Activated CD4-positive, alpha-beta T cell treated with anti-CD3 and anti-CD28 coated beads, Interleukin-2, amount 50 U/mL, for 48 hours (primary cell): ENCODE data around the gene DISC1.
A peak's percentile ranks its signal among the peaks of the same experiment; 100 is the strongest.
"Not testable (repeated sequence)": the region's sequence is repeated elsewhere in the genome, so short reads cannot be mapped to it uniquely, and the experiment has no call there.

ENCODE experiments used
- DNase-seq, 2 experiments: peaks; one replicate each; pipeline ENCODE4 v3.0.0-alpha.2; 2020

Gene DISC1

DNA sequence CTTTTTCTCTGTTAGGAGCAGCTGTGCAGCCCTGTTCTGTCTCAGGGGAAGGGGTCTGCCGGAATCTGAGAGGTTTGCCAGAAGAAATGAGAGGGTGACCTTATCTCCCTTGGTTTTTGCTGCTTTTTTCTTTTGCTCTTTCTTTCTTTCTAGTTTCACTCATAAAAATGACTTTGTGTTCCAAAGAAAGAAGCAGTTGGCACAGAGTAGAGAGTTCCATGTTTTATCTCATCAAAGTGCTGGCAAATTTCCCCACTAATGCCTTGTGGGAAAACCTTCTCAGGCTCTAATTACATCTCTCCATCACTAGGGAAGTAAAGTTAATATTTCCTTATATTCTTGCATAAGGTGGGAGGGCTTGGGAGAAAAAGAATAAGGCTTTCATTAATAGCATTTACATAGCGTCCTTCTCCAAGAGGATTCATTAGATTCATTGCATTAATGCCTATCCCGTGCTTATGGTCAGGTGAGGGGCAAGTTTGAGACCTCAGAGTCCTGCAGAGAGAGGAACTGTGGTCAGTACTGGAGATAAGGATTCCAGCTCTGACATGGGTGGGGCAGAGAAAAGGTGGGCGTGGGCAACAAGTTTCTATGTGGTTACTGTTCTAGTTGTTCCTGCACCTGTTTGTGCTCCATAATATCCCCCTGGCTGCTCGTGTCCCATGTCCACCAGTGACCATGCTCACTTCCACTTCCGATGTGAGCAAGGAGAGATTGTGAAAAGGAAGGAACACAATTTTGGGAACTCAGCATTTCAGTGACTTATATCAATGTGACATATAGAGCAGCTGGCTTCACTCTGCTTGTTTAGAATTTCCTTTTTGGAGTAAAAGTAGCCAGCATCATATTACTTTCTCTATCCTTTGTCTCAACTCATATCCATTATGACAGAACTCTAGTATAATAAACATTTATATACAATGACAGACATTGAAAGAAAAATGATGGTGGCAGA lies 79.5 kb downstream of the DISC1 start:
- DNase-seq: no peak

DNA sequence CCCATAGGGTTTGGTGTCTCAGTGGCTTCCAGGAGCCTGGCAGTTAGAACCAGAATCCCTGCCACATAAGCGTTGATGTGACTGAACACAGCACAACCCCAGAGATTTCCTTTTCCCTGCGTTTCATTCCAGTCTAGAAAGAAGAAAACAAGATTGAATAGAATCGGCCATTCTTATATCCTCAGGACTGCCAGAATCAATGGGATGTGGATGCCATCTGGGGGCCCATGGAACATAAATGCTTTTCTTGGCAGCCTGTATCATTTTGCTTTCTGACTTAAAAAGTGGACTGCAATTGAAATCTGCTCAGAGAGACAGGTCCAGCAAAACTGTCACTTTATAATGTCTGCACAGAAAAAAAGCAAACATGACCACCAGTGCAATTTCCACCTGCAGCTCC lies 80.3 kb downstream of the DISC1 start:
- no peak for DNase-seq

DNA sequence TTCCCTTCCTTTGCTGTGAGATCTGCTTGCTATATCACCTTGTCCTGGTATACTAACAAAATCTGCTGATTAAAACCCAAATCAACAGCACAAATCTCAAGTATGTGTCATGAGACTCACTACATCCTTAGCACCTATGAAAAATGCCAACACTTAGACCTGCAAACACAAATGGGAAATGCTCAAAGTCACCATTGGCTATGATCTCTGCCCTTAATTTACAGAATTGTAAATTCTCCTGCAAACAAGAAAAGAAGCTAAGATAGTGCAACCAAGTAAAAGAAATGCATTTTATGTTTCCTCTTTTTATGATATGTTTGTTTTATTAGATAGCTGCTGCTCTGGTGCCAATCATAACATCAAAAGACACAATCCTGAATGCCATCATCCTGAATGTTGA lies 80.8 kb downstream of the DISC1 start:
- no peak for DNase-seq

DNA sequence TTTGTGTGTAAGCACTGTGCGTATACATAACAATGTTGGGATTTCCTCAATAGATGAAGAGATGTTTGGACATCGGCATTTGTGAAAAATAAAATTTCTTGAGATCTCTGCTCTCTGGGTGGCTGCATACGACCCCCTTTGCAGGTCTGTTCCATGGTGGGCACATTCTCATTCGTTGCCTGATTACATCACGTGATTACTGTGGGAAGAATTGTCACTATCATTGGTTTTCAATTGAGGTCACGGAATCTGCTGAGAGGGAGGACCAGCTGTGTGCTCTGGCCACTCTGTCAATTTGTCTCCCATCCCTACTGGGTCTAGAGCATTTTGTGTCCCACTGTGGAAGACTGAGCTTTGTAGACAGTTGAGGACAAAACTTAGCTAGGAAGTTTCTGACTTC lies 81.8 kb downstream of the DISC1 start:
- DNase-seq: no peak

DNA sequence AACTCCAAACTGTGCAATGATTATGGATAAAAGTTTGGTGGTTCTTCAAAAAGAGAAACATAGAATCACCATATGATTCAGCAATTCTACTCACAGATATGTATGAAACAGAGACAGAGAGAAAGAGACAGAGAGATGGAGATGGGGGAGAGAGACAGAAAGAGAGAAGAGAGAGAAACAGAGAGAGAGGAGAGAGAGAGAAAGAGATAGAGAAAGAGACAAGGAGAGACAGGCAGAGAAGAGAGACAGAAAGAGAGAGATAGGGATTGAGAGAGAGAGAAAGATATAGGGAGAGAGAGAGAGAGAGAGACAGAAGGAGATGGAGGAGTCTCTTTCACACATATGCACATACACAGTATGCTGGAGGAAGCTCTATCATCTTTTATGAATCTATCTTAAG lies 87.8 kb downstream of the DISC1 start:
- no peak for DNase-seq

DNA sequence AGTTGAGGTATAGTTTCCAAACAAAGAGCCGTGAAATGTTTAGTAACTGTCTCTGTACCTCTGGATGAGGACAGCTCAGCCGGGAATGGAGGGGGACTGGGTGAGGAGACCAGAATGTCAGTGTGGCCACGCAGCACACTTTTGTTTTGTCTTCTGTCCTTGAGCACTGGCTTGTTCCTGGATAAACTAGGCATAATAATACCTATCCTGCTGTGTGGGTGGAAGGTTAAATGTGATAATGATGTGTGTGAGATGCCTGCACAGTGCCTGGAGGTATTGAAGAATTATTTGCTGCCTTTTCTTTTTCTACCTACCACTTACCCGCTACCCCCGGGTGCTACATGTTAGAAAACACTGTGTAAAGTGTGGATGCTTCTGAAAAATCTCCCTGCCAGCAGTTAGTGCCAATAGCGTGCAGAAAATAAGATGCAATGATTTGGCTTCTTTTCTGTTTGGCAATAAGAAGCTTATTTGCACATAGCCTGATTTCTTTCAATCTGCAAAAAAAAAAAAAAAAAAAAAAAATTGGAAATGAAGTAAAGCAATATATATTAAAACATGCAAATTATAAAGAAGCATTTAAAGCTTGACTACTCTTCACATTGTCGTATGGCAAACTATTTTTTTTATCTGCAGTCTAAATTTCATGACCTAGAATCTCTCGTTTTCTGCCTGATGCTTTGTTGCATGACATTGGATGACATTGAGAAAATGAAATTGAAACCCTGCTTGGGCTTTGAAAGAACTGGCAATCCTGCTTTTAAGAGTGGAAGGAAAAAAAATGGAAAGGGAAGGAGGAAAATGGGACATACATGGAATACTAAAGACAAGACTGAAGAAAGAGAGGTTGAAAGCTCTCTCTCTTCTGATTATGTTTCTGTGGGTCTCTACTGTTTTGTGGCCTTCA lies 89.5 kb downstream of the DISC1 start:
- no peak for DNase-seq

DNA sequence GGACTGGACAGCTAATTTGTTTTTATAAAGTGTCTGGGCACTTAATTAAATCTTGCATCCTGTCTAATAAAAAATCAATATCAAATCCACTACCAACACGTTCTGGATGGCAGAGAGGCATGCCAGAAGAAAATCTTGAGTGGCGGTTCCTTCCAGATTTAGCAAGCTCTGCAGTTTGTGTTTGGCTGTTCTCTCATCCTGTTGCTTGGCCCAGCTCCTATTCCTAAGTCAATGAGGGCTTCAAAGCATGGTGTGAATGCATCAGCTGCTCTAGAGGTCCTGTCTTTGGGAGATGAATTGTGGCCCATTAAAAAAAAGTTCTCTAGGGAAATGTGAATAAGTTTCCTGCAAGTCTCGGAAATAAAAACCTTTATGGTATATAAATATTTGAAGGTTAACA lies 90.3 kb downstream of the DISC1 start:
- no peak for DNase-seq

DNA sequence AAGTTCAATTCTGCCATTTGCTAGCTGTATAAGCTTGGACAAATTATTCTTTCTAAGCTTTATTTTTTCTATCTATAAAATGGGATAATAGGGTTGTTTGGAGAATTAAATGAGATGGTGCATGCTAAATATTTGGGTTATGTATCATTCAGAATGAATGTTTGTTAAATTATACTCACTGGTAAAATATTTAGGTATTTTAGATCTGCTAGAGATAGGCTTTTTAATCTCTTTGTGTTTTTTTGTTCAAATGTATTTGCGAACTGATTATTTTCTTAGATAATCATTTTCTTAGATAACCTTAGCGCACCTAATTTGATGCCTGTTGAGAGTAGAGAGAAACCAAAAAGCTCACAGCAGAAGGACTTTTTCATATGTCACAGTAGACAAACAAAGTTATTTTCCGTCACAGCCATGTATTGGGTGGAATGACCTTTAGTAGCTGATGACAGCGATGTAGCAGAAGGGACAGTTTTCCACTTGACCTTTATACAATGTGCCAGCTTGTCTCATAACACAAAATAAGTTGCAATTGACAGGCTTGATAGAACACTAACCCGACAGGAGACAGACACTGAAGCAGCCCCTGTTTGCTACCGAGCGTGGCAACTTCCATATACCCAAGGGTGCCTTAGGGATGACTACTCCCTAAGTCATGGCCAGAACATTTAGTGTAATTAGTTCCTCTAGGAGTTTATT lies 93.0 kb downstream of the DISC1 start:
- no peak for DNase-seq

DNA sequence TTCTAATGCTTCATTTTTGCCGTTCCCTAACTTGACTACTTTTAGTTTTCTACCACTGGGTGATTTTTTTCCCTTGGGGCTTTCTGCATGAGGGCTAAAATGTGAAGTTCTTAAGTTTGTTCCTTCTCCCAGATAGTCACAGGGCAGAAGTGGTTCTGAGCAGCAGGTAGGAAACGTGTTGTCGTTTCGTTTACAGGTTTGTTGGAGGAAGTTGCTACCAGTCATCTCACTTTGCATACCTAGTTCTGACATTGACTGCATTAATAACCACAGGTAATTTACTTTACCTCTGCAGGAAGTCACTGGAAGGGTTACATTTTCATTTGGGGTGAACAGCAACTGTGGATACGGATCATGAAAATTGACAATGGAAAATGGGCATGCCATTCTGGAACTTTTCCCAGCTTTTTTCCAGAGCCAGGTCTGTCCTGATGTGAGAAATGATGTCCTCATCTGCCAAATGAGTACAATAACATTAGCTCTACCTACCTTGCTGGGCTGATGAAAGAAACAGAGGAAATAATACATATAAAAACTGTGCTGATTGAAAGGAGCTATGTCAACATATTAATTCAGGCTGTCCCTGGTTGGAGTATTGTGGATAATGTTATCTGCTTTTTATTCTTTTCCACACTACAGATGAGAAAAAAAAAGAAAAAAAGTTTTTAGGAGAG lies 94.2 kb downstream of the DISC1 start:
- no peak for DNase-seq

DNA sequence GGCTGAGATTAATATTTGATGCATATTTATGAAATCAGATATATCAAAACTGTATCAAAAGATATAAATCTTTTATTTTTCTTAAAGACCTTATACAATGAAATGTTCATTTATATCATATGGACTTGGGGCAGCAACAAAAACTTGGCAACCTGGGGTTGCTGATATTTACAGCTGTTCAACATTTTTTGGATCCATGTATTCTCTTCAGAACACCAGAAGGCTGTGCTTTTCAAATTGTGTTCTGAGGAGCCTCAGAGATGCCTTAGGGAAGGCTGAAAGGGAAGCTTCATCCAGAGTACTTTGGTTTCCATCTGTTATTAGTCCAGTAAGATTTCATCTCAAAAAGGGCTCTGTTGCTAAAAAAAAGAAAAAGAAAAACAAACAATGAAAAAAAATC lies 94.8 kb downstream of the DISC1 start:
- DNase-seq: no peak

DNA sequence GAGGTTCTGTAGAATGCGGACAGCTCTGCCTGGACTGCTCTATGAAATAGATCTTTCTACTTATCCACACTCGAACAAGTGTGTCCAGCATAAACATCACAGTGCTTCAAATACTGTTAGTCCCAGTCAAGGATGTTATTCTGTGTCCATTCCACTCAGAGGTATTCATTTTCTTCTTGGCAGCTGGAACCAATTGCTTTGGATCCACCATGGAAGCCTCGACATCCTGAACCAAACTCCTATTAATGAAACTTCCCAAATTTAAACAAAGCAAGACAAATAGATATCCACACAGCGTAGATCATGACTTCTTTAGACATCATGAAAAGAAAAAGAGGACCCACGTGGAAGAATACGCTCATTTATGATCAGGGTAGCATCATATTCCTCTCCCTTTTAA lies 95.8 kb downstream of the DISC1 start:
- DNase-seq: no peak

DNA sequence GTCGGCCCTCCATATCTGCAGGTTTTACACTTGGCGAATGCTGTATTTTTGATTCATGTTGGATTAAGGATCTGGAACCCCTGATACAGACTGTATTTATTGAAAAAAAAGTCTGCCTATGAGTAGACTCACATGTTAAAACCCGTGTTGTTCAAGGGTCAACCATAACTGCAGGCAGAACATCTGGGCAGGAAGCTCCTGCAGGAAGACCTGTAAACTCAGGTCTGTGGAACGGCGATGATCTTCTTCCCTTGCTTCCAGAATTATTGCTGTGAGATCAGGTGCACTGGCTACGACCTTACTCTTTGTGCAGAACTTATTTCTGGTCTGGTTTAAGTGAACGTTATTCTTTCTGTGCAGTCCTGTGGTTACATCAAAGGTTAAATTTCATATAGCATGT lies 96.6 kb downstream of the DISC1 start:
- DNase-seq: no peak

DNA sequence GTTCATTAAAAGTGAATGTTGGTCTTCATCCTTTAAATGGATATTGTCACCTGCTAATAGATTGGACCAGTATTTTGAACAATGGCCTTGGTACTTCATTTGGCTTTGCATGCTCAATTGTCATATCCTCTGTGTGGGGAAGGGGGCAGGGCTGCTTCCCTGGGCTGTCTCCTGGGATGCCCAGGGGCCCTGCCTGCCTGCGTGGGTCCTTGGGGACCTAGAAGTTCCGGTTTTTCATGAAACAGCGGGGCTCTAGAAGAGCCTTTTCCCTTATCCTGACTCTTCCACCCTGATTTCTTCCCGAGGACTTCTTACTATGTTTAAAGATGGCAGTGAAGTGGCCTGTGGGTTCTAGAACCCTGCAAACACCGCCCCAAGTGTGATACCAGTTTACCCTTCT lies 97.5 kb downstream of the DISC1 start:
- no peak for DNase-seq

DNA sequence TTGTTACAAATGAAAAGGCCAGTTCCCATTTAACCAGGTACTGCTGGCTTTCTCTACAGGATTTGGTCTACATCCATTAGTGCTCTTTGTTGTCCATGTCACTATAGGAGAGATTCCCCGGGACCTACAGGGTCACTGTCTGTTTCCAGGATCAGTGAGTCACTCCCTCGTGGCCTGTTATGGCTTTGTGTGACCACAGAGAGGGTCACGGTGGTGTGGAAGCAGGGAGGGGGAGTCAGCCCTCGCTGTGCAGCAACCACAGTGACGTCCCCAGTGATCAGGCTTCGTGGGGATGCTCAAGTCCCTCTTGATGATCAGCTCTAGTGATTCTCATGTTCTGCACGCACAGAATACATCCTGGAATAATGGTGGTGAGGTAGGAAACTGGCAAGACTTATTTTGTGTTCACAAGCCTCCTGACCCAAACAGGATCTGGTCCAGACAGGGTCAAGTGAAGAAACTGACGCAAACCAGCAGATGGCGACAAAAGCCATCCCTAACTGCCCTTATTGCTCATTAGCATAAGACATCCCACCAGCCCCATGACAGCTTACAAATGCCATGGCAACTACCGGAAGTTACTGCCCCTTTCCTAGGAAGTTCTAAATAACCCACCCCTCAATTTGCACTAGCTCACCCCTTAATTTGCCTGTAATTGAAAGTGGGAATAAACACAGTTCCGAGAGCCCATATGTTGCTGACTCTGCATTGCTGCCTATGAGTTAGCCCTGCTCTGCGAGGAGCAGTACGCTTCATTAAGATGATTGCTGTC lies 98.5 kb downstream of the DISC1 start:
- DNase-seq: peak; percentile 8 to 34

DNA sequence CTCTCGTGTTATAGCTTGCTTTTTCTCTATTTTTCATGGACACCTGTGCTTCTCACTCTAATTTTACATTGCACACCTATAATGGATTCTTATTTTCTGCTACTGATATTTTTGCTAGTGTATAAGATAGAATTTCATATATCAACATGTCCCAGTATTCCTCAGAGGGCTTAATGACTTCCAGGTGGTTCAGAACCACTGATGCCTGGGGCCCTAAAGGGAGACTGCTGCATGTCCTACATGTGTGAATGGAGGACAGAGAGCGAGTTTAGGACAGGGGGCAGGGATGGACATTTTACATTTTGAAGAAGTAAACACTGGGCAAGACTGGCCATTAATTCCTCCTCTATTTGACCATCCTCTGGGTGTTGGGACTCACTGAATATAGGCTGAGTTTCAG lies 100.6 kb downstream of the DISC1 start:
- DNase-seq: no peak

DNA sequence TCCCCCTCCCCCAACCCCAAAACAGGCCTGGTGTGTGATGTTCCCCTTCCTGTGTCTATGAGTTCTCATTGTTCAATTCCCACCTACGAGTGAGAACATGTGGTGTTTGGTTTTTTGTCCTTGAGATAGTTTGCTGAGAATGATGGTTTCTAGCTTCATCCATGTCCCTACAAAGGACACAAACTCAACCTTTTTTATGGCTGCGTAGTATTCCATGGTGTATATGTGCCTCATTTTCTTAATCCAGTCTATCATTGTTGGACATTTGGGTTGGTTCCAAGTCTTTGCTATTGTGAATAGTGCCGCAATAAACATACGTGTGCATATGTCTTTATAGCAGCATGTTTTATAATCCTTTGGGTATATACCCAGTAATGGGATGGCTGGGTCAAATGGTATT lies 102.4 kb downstream of the DISC1 start:
- not testable (repeated sequence) for DNase-seq

DNA sequence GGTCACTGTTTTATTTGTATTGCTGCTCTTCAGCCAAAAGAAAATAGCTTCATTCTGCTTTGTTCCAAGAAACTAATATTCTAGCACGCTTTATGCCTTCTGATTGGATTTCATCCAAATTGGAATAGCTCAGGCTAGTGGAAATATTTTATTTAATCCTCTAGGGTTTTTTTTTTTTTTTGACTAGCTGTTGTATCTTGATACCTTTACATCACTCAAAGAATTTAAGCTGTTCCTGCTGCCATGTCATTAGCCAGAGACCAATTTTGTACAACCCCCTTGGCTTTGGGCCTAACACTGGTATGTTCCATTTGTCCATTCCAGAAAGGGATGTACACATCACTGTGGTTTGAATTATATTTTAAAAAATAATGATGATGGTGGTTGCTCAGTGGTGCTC lies 103.0 kb downstream of the DISC1 start:
- no peak for DNase-seq

DNA sequence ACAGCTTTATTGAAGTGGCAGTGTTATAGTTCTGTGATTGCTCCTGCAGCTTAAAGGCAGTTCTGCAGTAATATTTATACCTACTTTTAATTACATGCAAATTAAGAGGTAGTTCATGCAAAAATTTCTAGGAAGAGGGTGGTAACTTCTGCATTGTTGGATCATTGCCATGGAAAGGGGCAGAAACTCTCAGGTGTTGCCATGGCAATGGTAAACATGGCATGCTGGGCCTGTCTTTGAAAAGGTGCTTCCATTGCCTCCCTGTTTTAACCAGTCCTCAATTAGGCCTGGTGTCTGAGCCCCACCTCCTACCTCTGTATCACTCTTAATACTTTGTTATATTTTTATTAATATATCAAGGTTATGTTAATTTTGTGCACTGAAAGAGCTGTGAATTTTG lies 104.7 kb downstream of the DISC1 start:
- no peak for DNase-seq

DNA sequence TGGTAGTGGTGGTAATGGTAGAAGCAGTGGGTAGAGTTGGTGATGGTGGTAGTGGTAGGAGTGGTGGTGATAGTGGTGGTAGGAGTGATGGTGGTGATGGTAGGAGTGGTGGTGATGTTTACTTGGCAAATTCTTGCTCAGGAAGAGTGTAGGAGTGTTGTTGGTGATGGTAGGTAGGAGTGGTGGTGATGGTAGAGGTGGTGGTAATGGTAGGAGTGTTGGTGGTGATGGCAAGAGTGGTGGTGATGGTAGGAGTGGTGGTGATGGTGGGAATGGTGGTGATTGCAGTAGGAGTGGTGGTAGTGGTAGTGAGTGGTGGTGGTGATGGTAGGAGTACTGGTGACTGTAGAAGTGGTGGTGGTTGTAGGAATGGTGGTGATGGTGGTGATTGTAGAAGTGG lies 106.5 kb downstream of the DISC1 start:
- no peak for DNase-seq

DNA sequence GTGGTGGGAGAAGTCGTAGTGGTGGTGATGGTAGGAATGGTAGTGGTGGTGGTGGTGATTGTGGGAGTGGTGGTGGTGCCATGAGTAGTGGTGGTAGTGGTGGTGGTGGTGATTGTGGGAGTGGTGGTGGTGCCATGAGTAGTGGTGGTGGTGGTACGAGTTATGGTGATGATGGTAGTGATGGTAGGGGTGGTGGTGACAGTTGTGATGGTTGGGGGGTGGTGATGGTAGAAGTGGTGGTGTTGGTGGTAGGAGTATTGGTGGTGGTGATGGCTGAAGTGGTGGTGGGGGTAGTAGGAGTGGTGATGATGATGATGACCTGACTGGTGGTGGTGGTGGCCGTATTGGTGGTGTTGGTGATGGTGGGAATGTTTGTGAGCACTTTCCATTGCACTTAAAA lies 107.1 kb downstream of the DISC1 start:
- DNase-seq: no peak

DNA sequence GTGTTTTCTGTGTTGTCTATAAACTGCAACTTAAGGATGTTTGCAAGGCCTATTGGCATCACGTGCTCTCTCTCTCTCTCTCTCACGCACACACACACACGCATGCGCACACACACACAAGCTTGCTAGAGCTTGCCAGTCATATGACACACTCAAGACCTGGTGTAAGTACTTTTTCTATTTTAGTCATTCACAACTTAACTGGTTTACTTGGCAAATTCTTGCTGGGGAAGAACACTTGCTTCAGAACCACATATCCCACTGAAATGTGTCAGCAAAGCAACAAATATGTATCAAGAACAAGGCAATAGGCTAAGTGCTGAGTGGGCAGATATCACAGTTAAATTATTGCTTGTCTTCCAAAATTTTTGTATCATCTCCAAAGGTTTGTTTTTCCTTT lies 107.8 kb downstream of the DISC1 start:
- DNase-seq: peak; percentile 2 to 7

DNA sequence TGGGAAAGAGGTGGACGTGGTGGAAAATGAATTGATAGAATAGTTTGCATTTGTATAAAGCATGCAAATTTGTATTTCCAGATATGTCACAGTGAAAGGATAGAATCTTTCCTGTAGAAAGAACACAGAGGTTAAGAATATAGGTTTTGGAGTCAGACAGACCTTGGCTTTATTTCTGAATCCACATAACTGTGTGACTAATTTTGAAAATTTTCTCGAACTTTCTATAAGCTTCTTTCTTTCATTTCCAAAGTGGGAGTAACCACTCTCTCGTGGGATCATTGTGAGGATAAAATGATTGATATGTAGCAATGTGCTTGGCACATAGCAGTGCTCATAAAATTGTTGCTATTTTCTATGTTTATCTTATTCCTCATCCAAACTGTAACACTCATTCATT lies 108.8 kb downstream of the DISC1 start:
- DNase-seq: no peak
